Urinary bladder (tissue), 4 donors: ENCODE measurements around the gene EP400. TPM values are rescaled to one million over a fixed set of nuclear protein-coding genes. Genes with fewer than 3 reads are reported as not detected.

Experiments
- DNase-seq: peaks from one replicate; pipeline ENCODE4 v3.0.0-alpha.2; 2015; ENCODE audit errors: extremely low spot score
- H3K27ac ChIP-seq: one replicate; pipeline ENCODE4 v1.5.1; 2013; ENCODE audit warnings: low read depth, mild to moderate bottlenecking, moderate library complexity
- H3K36me3 ChIP-seq: one replicate; pipeline ENCODE4 v1.6.1; 2013; ENCODE audit warnings: mild to moderate bottlenecking, moderate library complexity; ENCODE audit not compliant: insufficient read depth
- H3K4me1 ChIP-seq: one replicate; pipeline ENCODE4 v1.6.1; 2013; ENCODE audit warnings: mild to moderate bottlenecking, moderate library complexity; ENCODE audit not compliant: insufficient read depth
- H3K4me3 ChIP-seq: one replicate; pipeline ENCODE4 v1.5.1; 2013; ENCODE audit warnings: low read depth, low read length
- WGBS: extraction: QIAGEN DNeasy Blood & Tissue Kit; methylation state at CpG from one replicate; pipeline ENCODE4 v1.1.7; 2013; 5-methylcytosine and 5-hydroxymethylcytosine counted together
- polyA plus RNA-seq: library from polyadenylated mRNA; stranded (reverse); fragments of 200-250 nt; gene quantifications from one replicate; pipeline ENCODE4 v1.2.3, GENCODE V29; 2013
- total RNA-seq: library from RNA; depleted of rRNA; stranded (reverse); fragments of >200 nt; gene quantifications from one replicate; pipeline ENCODE4 v1.2.3, GENCODE V29; 2014
- donor health status: healthy with polysubstance abuse.
- donor health status: healthy.

Gene EP400
- total and polyA plus RNA-seq, 2 donors = 17.9 to 20.1 TPM

- WGBS = 95% methylated on average over 14 of the region's 14 CpGs
- DNase-seq = no peak
- Histone ChIP-seq H3K4me1 (no peaks in the 10 kb centered on the region), H3K4me3 (no peak overlapping the region), H3K27ac (no peak overlapping the region), H3K36me3 (peaks cover 7% of the 10 kb centered on the region)
Observed at GRCh38 chr12:132025526-132025925, 75.8 kb downstream of the EP400 start.

DNA sequence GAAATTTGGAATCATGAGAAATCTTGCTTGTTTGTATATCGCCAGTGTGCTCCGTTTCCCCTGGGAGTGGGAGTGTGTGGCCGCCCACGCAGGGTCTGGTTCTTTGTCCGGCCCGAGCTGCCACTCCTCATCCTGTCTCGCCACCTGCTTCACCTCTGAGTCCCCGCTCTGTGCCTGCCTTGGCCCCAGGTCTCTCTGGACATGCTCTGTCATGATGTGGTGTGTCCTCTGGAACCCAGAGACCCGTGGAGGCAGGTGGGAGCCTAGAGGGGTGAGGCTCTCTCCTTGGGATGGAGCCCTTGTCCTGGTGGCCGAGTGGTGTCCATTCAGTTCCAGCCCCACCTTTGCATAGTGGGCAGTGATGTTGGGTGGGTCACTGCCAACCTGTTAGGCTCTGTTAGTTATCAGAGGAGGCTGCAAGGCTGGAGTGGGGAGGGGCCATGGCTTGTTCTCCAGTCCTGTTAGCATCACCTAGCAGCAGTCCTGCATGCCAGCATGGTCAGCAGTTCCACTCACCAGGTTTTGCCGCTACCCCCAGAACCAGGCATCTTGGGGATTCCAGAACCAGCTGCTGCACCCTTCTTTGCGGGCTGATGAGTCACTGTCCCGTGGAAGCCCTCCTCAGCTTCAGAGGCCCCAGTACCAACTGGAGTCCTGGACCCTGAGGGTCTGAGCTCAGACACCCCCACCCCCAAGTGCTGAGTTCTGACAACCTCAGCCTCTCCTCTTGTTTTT is 76.5 kb downstream of the EP400 start:
- Histone ChIP-seq H3K36me3 (peaks cover 10% of the 10 kb centered on the region), H3K4me3 (no peak overlapping the region), H3K27ac (no peak overlapping the region), H3K4me1 (no peaks in the 10 kb centered on the region)
- WGBS = 92% methylated on average over 13 of the region's 13 CpGs
- DNase-seq = no peak

- Histone ChIP-seq H3K36me3 (peaks cover 10% of the 10 kb centered on the region), H3K4me1 (no peaks in the 10 kb centered on the region), H3K4me3 (no peak overlapping the region), H3K27ac (no peak overlapping the region)
- 96% methylated on average over 18 of the region's 18 CpGs for WGBS
- no peak for DNase-seq
Observed at GRCh38 chr12:132026796-132027500, 77.2 kb downstream of the EP400 start.

- no peaks in the 10 kb centered on the region for H3K4me1 ChIP-seq
- 86% methylated on average over 6 of the region's 6 CpGs for WGBS
- DNase-seq = no peak
- H3K4me3 ChIP-seq = no peak overlapping the region
- H3K27ac ChIP-seq = no peak overlapping the region
- peaks cover 10% of the 10 kb centered on the region for H3K36me3 ChIP-seq
Observed at GRCh38 chr12:132027636-132028035, 77.9 kb downstream of the EP400 start.

DNA sequence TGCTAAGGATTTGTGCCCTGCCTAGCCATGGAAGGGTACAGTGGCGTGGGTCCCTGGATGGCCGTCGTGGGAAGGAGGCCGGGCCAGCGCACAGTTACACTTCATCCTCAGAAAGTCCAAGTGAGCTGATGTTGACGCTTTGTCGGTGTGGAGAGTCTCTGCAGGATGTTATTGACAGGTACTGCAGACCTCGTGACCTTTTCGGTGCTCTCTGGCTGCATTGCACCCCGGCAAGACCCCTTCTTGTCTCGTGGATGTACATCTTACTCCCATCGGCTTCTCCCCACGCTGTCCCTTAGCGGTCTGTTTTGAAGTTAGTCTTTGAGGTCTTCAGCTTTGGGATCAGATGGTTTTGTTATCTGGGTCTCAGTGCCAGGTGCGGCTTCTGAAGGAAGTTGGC is 78.4 kb downstream of the EP400 start:
- WGBS = 95% methylated on average over 15 of the region's 15 CpGs
- Histone ChIP-seq H3K36me3 (peaks cover 10% of the 10 kb centered on the region), H3K27ac (no peak overlapping the region), H3K4me3 (no peak overlapping the region), H3K4me1 (no peaks in the 10 kb centered on the region)
- no peak for DNase-seq

DNA sequence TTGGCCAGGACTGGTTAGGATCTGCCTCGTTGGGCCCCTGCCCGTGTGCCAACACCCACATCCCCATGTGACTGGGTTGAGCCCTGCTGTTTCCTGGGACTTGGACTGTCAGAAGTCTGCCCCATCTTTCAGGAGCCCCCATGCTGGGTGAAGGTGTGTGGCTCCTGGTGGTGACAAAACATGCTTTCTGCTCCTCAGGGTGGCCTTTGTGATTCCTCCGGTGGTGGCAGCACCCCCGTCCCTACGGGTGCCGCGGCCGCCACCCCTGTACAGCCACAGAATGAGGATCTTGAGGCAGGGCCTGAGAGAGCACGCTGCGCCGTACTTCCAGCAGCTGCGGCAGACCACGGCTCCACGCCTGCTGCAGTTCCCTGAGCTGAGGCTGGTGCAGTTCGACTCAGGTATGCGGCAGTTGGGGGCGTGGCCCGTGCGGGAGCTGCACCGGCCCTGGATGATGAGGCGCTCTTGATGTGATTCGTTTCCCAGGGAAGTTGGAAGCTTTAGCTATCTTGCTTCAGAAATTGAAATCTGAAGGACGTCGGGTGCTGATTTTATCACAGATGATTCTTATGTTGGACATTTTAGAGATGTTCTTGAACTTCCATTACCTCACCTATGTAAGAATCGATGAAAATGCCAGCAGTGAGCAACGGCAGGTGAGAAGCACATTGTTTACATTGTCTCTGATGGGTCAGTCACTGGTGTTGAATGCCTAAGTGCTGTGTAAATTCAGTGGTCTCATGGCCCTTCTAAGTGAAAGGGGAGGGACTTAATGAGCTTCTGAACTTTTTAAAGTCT is 80.0 kb downstream of the EP400 start:
- WGBS = 87% methylated on average over 26 of the region's 26 CpGs
- peaks cover 12% of the 10 kb centered on the region for H3K36me3 ChIP-seq
- H3K4me3 ChIP-seq = no peak overlapping the region
- DNase-seq = no peak
- no peak overlapping the region for H3K27ac ChIP-seq
- H3K4me1 ChIP-seq = no peaks in the 10 kb centered on the region

DNA sequence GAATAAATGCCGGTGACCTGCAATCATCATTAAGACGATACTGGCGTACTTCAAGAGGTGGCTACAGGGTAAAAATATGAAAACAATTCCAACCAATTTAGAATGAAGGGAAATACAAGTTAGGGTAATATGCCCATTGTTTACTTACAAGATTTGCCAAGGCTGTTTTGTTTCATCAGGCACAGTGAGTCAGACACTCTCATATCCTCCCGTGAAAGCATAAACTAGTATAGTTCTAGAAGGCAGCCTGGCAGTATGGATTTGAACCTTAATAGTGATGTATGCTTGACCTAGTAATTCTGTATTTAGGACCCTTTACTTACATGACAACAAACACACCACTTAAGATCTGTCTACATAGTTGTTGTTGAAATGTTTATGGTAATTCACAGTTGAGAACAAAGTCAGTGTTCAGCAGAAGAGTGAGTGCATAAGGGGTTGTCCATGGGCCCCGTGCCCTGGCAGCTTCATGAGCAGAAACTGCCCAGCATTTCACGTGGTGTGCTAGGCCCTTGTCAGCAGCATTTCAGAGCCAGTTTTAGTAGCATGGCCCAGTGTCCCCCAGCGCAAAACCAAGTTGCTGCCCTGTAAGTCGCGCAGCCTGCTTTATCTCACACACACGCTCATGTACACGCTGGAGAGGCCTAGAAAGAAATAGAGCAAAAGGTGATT is 80.8 kb downstream of the EP400 start:
- Histone ChIP-seq H3K4me1 (no peaks in the 10 kb centered on the region), H3K4me3 (no peak overlapping the region), H3K27ac (no peak overlapping the region), H3K36me3 (peaks cover 12% of the 10 kb centered on the region)
- WGBS = 89% methylated on average over 11 of the region's 11 CpGs
- no peak for DNase-seq

DNA sequence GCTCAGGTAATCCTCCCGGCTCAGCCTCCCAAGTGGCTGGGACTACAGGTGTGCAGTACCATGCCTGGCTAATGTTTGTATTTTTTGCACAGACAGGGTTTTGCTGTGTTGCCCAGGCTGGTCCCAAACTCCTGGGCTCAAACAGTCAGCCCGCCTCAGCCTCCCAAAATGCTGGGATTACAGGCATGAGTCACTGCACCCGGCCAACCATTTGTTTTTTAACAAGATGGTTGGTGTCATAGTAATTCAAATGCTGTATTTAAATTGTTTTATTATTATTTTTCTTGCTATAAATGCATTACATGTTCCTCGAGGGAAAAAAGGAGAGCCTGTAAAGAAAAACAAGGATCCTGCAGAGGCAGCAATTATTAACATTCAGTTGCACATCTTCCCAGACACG is 83.9 kb downstream of the EP400 start:
- DNase-seq = no peak
- no peak overlapping the region for H3K4me3 ChIP-seq
- peaks cover 18% of the 10 kb centered on the region for H3K36me3 ChIP-seq
- WGBS = 86% methylated on average over 5 of the region's 5 CpGs
- no peak overlapping the region for H3K27ac ChIP-seq
- H3K4me1 ChIP-seq = no peaks in the 10 kb centered on the region

DNA sequence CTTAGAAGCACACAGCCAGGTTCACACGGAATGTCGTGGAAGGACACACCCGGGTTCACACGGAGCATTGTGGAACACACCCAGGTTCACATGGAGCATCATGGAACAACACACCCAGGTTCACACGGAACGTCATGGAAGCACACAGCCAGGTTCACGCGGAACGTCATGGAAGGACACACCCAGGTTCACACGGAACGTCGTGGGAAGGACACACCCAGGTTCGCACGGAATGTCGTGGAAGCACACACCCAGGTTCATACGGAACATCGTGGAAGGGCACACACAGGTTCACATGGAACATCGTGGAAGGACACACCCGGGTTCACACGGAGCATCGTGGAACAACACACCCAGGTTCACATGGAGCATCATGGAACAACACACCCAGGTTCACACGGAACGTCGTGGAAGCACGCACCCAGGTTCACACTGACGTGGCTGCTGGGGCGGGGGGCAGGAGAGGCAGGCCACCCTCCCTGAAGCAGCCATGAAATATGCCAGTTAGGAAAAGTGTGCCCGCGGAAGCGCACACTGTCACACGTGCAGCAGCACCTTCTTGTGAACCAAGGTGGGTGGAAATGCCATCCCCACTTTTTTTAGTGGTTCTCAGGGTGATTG is 86.4 kb downstream of the EP400 start:
- no peaks in the 10 kb centered on the region for H3K4me1 ChIP-seq
- no peak overlapping the region for H3K27ac ChIP-seq
- no peak for DNase-seq
- no peak overlapping the region for H3K4me3 ChIP-seq
- 95% methylated on average over 31 of the region's 31 CpGs for WGBS
- peaks cover 12% of the 10 kb centered on the region for H3K36me3 ChIP-seq

DNA sequence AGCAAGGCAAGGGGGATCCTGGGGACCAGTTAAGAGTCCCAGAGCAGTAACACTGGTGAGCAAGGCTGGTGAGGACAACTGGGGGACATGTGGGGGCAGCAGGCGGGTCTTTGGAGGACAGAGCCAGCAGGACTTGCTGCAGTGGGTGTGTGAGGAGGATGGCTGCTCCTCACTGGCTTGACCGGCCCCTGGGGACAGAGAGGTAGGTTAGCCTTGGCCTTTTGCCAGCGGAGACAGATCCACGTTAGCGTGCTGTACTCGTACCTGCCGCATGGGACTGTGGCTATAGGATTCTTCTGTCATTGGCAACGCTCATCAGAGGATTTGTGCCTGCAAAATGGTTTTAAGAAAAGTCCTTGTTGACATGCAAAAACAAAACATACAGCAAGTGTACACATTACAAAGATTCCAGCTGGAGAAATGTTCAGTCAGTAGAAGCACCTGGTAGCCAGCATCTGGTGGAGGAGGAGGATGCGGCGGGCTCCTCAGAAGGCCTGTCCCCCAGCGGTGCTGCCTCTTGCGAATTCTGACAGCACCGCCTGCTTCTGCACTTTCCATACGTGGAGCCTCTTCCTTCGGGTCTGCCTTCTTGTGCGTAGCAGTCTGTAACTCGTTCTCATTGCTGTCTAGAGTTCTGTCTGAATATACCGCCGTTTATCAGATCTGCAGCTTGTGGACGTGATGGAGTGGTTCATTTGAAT is 91.3 kb downstream of the EP400 start:
- Histone ChIP-seq H3K36me3 (peaks cover 8% of the 10 kb centered on the region), H3K27ac (no peak overlapping the region), H3K4me3 (no peak overlapping the region), H3K4me1 (no peaks in the 10 kb centered on the region)
- 90% methylated on average over 20 of the region's 20 CpGs for WGBS
- no peak for DNase-seq

DNA sequence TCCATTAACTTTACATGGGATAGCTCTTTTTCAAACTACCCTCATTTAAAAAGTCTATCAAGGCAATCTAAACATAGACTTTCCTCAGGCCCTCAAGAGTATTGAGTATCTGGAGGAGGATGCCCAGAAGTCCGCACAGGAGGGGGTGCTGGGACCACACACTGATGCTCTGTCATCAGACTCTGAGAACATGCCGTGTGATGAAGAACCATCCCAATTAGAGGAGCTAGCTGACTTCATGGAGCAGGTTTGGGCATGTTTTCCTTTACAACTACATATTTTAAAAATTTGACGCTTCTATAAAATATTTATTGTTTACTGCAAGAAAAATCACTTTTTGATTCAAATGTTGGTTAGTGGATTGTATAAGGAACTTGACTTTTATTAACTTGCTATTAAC is 93.5 kb downstream of the EP400 start:
- Histone ChIP-seq H3K4me3 (no peak overlapping the region), H3K4me1 (no peaks in the 10 kb centered on the region), H3K27ac (no peak overlapping the region), H3K36me3 (peaks cover 3% of the 10 kb centered on the region)
- WGBS = 89% methylated on average over 3 of the region's 3 CpGs
- DNase-seq = no peak

DNA sequence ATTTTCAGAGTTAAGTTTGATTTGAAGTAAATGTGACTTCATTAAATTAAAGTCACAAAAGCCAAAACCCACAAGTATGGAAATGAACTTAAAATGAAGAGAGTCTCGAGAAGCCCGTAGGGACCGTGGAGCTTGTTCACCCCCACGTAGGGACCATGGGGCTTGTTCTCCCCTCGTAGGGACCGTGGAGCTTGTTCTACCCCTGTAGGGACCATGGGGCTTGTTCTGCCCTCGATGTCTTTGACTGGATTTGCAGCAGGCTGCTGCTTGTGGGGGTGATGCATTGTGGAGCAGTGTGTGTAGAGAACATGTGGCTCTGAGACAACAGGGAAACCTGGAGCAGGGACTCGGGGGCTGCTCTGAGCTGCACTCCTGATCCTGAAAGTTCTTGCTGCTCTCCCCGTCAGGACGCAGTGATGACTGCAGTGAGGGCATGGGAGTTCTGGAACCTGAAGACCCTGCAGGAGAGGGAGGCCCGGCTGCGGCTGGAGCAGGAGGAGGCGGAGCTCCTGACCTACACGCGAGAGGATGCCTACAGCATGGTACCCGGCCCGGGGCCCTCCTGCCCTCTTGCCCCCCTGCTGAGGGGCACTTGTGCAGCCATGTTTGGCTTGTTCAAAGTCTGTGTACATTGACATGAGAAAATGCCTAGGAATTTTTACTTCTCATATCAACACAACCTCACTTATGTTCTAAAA is 94.2 kb downstream of the EP400 start:
- H3K4me3 ChIP-seq = no peak overlapping the region
- H3K27ac ChIP-seq = no peak overlapping the region
- 84% methylated on average over 17 of the region's 17 CpGs for WGBS
- H3K4me1 ChIP-seq = no peaks in the 10 kb centered on the region
- DNase-seq = no peak
- H3K36me3 ChIP-seq = peaks cover 2% of the 10 kb centered on the region
